OCI-LY1 (cell line): ENCODE results near the gene DLL4.

Source experiments
- H2AFZ ChIP-seq: fragments of 200-600 bp; sonication (generic), shearing (Covaris generic); 2 replicates; pipeline ENCODE4 v1.6.0; 2014; ENCODE audit warnings: antibody characterized with exemption, mild to moderate bottlenecking, low read length
- H3F3A ChIP-seq: fragments of 200-600 bp; sonication (generic), shearing (Covaris generic); 2 replicates; pipeline ENCODE4 v1.6.0; 2014; ENCODE audit warnings: mild to moderate bottlenecking, antibody characterized with exemption, low read length, moderate library complexity; ENCODE audit not compliant: insufficient read depth
- H3K27ac ChIP-seq: fragments of 200-600 bp; sonication (generic); 2 replicates; pipeline ENCODE4 v1.5.1; 2014; ENCODE audit warnings: low read length, mixed run types, mild to moderate bottlenecking, low read depth; ENCODE audit not compliant: poor library complexity, severe bottlenecking
- H3K27me3 ChIP-seq: fragments of 200-600 bp; sonication (generic); 2 replicates; pipeline ENCODE4 v1.6.0; 2014; ENCODE audit warnings: antibody characterized with exemption, mild to moderate bottlenecking, low read length, moderate library complexity; ENCODE audit not compliant: insufficient read depth
- H3K36me3 ChIP-seq: fragments of 200-600 bp; sonication (generic); 2 replicates; pipeline ENCODE4 v1.6.1; 2014; ENCODE audit warnings: mild to moderate bottlenecking, antibody characterized with exemption, low read length, moderate library complexity, mixed read lengths; ENCODE audit not compliant: insufficient read depth
- H3K4me1 ChIP-seq: fragments of 200-600 bp; sonication (generic); 2 replicates; pipeline ENCODE4 v1.5.1; 2014; ENCODE audit warnings: mild to moderate bottlenecking, low read length, moderate library complexity; ENCODE audit not compliant: insufficient read depth, severe bottlenecking
- H3K4me2 ChIP-seq: fragments of 200-600 bp; sonication (generic), shearing (Covaris generic); 2 replicates; pipeline ENCODE4 v1.6.1; 2014; ENCODE audit warnings: low read length
- H3K4me3 ChIP-seq: fragments of 200-600 bp; sonication (generic); 2 replicates; pipeline ENCODE4 v1.5.1; 2014; ENCODE audit warnings: low read length, low read depth, mild to moderate bottlenecking, mixed read lengths; ENCODE audit not compliant: poor library complexity, severe bottlenecking
- H3K79me2 ChIP-seq: fragments of 200-600 bp; shearing (Covaris generic); 2 replicates; pipeline ENCODE4 v1.6.1; 2016; ENCODE audit warnings: mixed run types, low read length, mixed read lengths; ENCODE audit not compliant: insufficient read depth
- H3K9ac ChIP-seq: fragments of 200-600 bp; sonication (generic), shearing (Covaris generic); 2 replicates; pipeline ENCODE4 v1.6.1; 2014; ENCODE audit warnings: mild to moderate bottlenecking, low read length, mixed read lengths
- H3K9me2 ChIP-seq: fragments of 200-600 bp; sonication (generic), shearing (Covaris generic); 2 replicates; pipeline ENCODE4 v1.6.1; 2014; ENCODE audit warnings: low read depth, mild to moderate bottlenecking, low read length, mixed read lengths
- H3K9me3 ChIP-seq: fragments of 200-600 bp; shearing (Covaris generic); 2 replicates; pipeline ENCODE4 v1.6.1; 2014; ENCODE audit warnings: low read length, mixed read lengths
- H4K20me1 ChIP-seq: fragments of 200-600 bp; sonication (generic), shearing (Covaris generic); 2 replicates; pipeline ENCODE4 v1.6.0; 2016; ENCODE audit warnings: mild to moderate bottlenecking, low read length; ENCODE audit not compliant: insufficient read depth
- EZH2 ChIP-seq: fragments of 200-600 bp; sonication (generic), shearing (Covaris generic); IDR thresholded peaks from 2 replicates; pipeline ENCODE4 v1.8.0; 2017; ENCODE audit warnings: borderline replicate concordance, mixed run types, mild to moderate bottlenecking, antibody characterized with exemption, low read length, moderate library complexity, mixed read lengths
- TF ChIP-seq, protein P1 (sequence below): fragments of 200-600 bp; sonication (generic), shearing (Covaris generic); IDR thresholded peaks from 2 replicates; pipeline ENCODE4 v1.5.1; 2017; ENCODE audit warnings: mild to moderate bottlenecking, antibody characterized with exemption, low read length, moderate library complexity, mixed read lengths

The DLL4 gene

DNA sequence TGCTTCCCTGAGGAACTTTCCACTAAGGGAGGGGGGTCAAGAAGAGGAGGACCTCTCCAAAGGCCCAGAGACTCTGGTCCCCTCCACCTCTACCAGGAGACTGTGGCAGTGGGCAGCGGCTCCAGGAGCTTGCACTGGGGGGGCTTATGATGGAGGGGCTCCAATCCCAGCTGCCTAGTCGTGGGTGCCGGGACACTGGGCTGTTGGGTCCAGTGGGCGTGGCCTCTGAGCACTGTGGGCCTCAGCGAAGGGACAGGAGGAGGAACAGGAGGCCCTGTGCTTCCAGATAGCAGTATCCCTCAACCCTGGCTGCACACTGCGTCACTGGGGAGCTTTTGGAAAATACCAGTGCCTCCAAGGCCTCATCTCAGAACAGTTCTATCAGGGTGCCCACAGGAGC lies 13.5 kb upstream of the DLL4 start:
- Histone ChIP-seq H3K4me2 (no peak overlapping the region), H2AFZ (no peak overlapping the region), H4K20me1 (no peaks in the 10 kb centered on the region), H3K27me3 (no peaks in the 10 kb centered on the region), H3K27ac (no peak overlapping the region), H3K9ac (no peak overlapping the region), H3F3A (no peaks in the 10 kb centered on the region), H3K4me3 (no peak overlapping the region), H3K9me2 (no peaks in the 10 kb centered on the region), H3K36me3 (no peaks in the 10 kb centered on the region), H3K79me2 (no peaks in the 10 kb centered on the region), H3K9me3 (no peaks in the 10 kb centered on the region), H3K4me1 (no peaks in the 10 kb centered on the region)
- TF ChIP-seq EZH2: no peak
- TF ChIP-seq, protein P1, sequence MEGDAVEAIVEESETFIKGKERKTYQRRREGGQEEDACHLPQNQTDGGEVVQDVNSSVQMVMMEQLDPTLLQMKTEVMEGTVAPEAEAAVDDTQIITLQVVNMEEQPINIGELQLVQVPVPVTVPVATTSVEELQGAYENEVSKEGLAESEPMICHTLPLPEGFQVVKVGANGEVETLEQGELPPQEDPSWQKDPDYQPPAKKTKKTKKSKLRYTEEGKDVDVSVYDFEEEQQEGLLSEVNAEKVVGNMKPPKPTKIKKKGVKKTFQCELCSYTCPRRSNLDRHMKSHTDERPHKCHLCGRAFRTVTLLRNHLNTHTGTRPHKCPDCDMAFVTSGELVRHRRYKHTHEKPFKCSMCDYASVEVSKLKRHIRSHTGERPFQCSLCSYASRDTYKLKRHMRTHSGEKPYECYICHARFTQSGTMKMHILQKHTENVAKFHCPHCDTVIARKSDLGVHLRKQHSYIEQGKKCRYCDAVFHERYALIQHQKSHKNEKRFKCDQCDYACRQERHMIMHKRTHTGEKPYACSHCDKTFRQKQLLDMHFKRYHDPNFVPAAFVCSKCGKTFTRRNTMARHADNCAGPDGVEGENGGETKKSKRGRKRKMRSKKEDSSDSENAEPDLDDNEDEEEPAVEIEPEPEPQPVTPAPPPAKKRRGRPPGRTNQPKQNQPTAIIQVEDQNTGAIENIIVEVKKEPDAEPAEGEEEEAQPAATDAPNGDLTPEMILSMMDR: no peak

DNA sequence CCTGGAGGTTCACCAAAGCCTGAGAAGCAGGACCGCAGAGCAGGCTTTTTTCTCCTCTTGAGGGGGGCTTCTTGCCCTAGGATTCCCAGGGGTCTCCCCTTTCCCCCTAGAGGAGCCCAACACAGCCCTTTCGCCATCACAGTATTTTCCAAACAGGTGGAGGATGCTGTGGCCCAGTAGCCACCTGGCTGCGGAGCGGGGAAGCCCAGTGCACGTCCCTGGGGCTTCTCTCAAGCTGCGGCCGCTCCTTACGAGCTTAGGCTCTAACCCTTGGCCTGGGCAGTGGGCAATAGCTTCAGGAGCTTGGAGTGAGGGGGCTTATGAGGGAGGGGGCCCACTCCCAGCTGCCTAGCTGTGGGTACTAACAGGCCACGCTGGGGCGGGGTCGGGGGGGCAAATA lies 11.6 kb upstream of the DLL4 start:
- Histone ChIP-seq H3K36me3 (no peaks in the 10 kb centered on the region), H3K4me2 (no peak overlapping the region), H3K4me3 (no peak overlapping the region), H3K4me1 (no peaks in the 10 kb centered on the region), H3K9ac (no peak overlapping the region), H3K27ac (no peak overlapping the region), H3K9me2 (no peaks in the 10 kb centered on the region), H3K9me3 (no peaks in the 10 kb centered on the region), H2AFZ (no peak overlapping the region), H3K79me2 (no peaks in the 10 kb centered on the region), H4K20me1 (no peaks in the 10 kb centered on the region), H3K27me3 (no peaks in the 10 kb centered on the region), H3F3A (no peaks in the 10 kb centered on the region)
- TF ChIP-seq, protein P1: no peak
- no peak for TF ChIP-seq EZH2

DNA sequence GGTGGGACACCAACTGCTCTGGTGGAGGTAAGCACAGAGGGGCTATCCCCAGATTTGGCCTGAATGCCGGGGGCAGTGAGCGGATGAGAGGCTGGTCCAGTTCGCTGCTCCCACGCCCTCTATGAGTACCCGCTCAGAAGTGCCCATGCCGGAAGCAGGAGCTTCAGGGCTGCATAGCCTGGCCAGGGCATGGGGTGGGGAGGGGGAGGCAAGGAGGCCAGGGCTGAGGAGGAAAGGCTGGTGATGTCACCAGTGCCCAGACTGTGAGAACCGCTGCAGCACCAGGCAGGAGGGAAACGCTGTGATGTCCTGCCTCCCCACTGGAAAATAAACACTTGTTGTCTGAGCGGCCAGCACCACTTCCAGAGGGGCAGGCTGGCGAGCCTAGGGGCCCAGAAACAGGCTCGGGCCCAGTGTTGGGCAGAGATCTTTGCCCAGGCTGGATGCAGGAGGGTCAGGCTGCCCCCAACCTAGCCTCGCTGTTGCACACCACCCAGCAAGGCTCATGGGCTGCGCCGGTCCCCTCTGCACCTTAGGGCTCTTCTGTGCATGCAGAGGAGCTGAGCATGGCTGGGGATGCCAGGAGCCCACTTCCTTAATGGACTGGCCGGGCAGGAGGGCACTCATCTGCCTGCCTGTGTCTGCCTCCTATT lies 10.9 kb upstream of the DLL4 start:
- Histone ChIP-seq H3K79me2 (no peaks in the 10 kb centered on the region), H4K20me1 (no peaks in the 10 kb centered on the region), H3K27me3 (no peaks in the 10 kb centered on the region; the same call in 1 of the 2 replicates), H3K27ac (no peak overlapping the region), H3F3A (no peaks in the 10 kb centered on the region), H3K36me3 (no peaks in the 10 kb centered on the region), H3K4me3 (no peak overlapping the region), H3K9me2 (no peaks in the 10 kb centered on the region), H2AFZ (no peak overlapping the region), H3K4me2 (no peak overlapping the region), H3K4me1 (no peaks in the 10 kb centered on the region), H3K9ac (no peak overlapping the region), H3K9me3 (no peaks in the 10 kb centered on the region)
- TF ChIP-seq EZH2: no peak
- TF ChIP-seq, protein P1: no peak
